Dermis microvascular lymphatic vessel endothelial cell (primary cell): ENCODE measurements around the gene TBATA. TPM values are rescaled to one million over a fixed set of nuclear protein-coding genes. Genes with fewer than 3 reads are reported as not detected.

ENCODE experiments used
- total RNA-seq: library from RNA; depleted of rRNA; stranded (reverse); fragments of >200 nt; gene quantifications from 2 replicates; pipeline ENCODE4 v1.2.1, GENCODE V29; 2014

TBATA gene
- total RNA-seq, 1 donor from 2014 or later = not detected

Other genes starting within 250 kb of the TBATA start
- not detected in 2 replicates for gene PRF1, start 182.6 kb downstream of the TBATA start, total RNA-seq
- gene ADAMTS14, start 112.9 kb downstream of the TBATA start, total RNA-seq = under 0.01 TPM in 1 of 2 replicates, not detected in the other
- gene SGPL1, start 30.6 kb upstream of the TBATA start, total RNA-seq = 9.4 and 15.9 TPM in 2 replicates
- 53.9 and 55.3 TPM in 2 replicates for gene PCBD1, start 103.2 kb upstream of the TBATA start, total RNA-seq